GM12878 (cell line): ENCODE measurements around the gene DNAJB8. TPM values are rescaled to one million over a fixed set of nuclear protein-coding genes. Genes with fewer than 3 reads are reported as not detected.

Experiments
- ATAC-seq: fragments of 200-7000 bp; cut with Tn5 transposase; 3 replicates; pipeline ENCODE4 v1.9.1; 2020; ENCODE audit warnings: mild to moderate bottlenecking, moderate library complexity
- BruUV-seq: library from RNA; stranded (reverse); fragments of 400-500 nt; replicated peaks from 2 replicates; lab custom pipeline; 2021; lab: Mats Ljungman, UMichigan
- CTCF ChIA-PET: fragments of 300-600 bp; sonication (Branson Sonifier 250); formaldehyde crosslinking; extraction: SDS; loops from one replicate; lab custom pipeline; 2021; ENCODE audit warnings: inconsistent platforms; lab: Yijun Ruan, JAX
- POLR2A ChIA-PET: fragments of 350-600 bp; formaldehyde crosslinking; extraction: SDS; loops from one replicate; lab custom pipeline; 2021; ENCODE audit warnings: inconsistent platforms; lab: Charles Lee
- RAD21 ChIA-PET: fragments of 300-600 bp; sonication (Branson Sonifier 250); formaldehyde crosslinking; loops from one replicate; lab custom pipeline; 2023; ENCODE audit warnings: antibody characterized with exemption; ENCODE audit not compliant: unreplicated experiment; lab: Charles Lee
- SMC1A ChIA-PET: fragments of 300-600 bp; sonication (Branson Sonifier 250); formaldehyde crosslinking; loops from one replicate; lab custom pipeline; 2023; ENCODE audit not compliant: unreplicated experiment, uncharacterized antibody; lab: Charles Lee
- DNase-seq: peaks from one replicate; pipeline ENCODE4 v3.0.0-alpha.2; 2011; ENCODE audit warnings: low read depth, low spot score
- FAIRE-seq: peaks from 3 replicates; lab custom pipeline; 2011; peaks lifted over from hg19 to GRCh38; lab: Jason Lieb, UNC
- H2AFZ ChIP-seq: 2 replicates; pipeline ENCODE4 v1.6.0; 2011; ENCODE audit warnings: low read depth, low read length, control low read depth; ENCODE audit not compliant: control insufficient read depth
- H3K27ac ChIP-seq: 2 replicates; pipeline ENCODE4 v1.5.1; 2011; ENCODE audit warnings: control low read depth; ENCODE audit not compliant: control insufficient read depth, insufficient read depth
- H3K27me3 ChIP-seq, 2 experiments: replicated peaks in 1 of 2; 2 replicates each; pipeline versions ENCODE4 v1.6.0 to v1.6.1; 2011; ENCODE audit warnings: low read length in 1 of 2; ENCODE audit not compliant: control insufficient read depth in 2 of 2, insufficient read depth in 2 of 2
- H3K36me3 ChIP-seq, 2 experiments: 2 replicates each; pipeline ENCODE4 v1.5.1; 2011; ENCODE audit warnings: low read length in 1 of 2; ENCODE audit not compliant: control insufficient read depth in 2 of 2, insufficient read depth in 2 of 2
- H3K4me1 ChIP-seq: 2 replicates; pipeline ENCODE4 v1.6.1; 2011; ENCODE audit warnings: mild to moderate bottlenecking, low read length, moderate library complexity, mixed read lengths; ENCODE audit not compliant: control insufficient read depth, insufficient read depth
- H3K4me2 ChIP-seq: 2 replicates; pipeline ENCODE4 v1.6.0; 2011; ENCODE audit warnings: control low read depth; ENCODE audit not compliant: control insufficient read depth, insufficient read depth
- H3K4me3 ChIP-seq: fragments of 200-600 bp; sonication (generic); 2 replicates; pipeline ENCODE4 v1.5.1; 2016
- H3K79me2 ChIP-seq: 2 replicates; pipeline ENCODE4 v1.6.0; 2011; ENCODE audit warnings: low read length; ENCODE audit not compliant: control insufficient read depth, insufficient read depth
- H3K9ac ChIP-seq: 2 replicates; pipeline ENCODE4 v1.8.0; 2011; ENCODE audit warnings: low read length, control low read depth, mixed read lengths; ENCODE audit not compliant: control insufficient read depth, insufficient read depth
- H3K9me3 ChIP-seq: replicated peaks from 3 replicates; pipeline ENCODE4 v1.5.1; 2011; ENCODE audit warnings: mild to moderate bottlenecking, low read length; ENCODE audit not compliant: control insufficient read depth, insufficient read depth
- H4K20me1 ChIP-seq: 2 replicates; pipeline ENCODE4 v1.6.0; 2011; ENCODE audit not compliant: control insufficient read depth, insufficient read depth
- ATF7 ChIP-seq: fragments of 450-650 bp; IDR thresholded peaks from 2 replicates; pipeline ENCODE4 v1.6.1; 2016; ENCODE audit warnings: low read depth, mild to moderate bottlenecking
- GATAD2B ChIP-seq: fragments of 450-650 bp; conservative IDR thresholded peaks from 2 replicates; pipeline ENCODE4 v1.6.1; 2017; ENCODE audit warnings: low read depth, mild to moderate bottlenecking, moderate library complexity
- JUND ChIP-seq: IDR thresholded peaks from 2 replicates; pipeline ENCODE4 v1.6.1; 2012; ENCODE audit warnings: low read depth, mild to moderate bottlenecking, low read length, improper control_type of control experiment, moderate library complexity
- WGBS: methylation state at CpG from one replicate; pipeline ENCODE4 v1.1.6; 2016; ENCODE audit warnings: low lambda C conversion rate; ENCODE audit not compliant: insufficient replicate concordance, insufficient coverage; ENCODE audit errors: missing lambda C conversion rate; 5-methylcytosine and 5-hydroxymethylcytosine counted together
- in situ Hi-C: fragments of 300-500 bp; cut with MboI; formaldehyde crosslinking; loops from 9 replicates; pipeline ENCODE4 v1.14.3; 2018; ENCODE audit warnings: mixed read lengths
- intact Hi-C: fragments of 100-400 bp; cut with micrococcal nuclease; formaldehyde crosslinking; loops from one replicate; pipeline ENCODE4 v1.14.2; 2022; ENCODE audit not compliant: unreplicated experiment
- polyA plus RNA-seq, 11 experiments: library from polyadenylated mRNA; depleted of rRNA in 4 of 11; unstranded in 6 of 11; stranded (reverse) in 5 of 11; fragments of >200 nt; fragmentation: Nextera tagmentation in 4 of 11; fragmentation: Illumina TruSeq in 1 of 11; extraction: Ambion mirVana in 4 of 11; extraction: Trizol in 1 of 11; gene quantifications; 1 replicate in 1 of 11; 2 replicates in 10 of 11; pipeline versions ENCODE4 v1.2.1 to v1.2.3, GENCODE V29; 2011 to 2016; ENCODE audit warnings: inconsistent platforms in 2 of 11, missing spikeins in 2 of 11, low read depth in 1 of 11
- total RNA-seq, 4 experiments: library from RNA; depleted of rRNA in 3 of 4; stranded (reverse); fragments of >200 nt in 3 of 4; fragmentation: Illumina TruSeq in 1 of 4; extraction: Trizol in 1 of 4; gene quantifications; 2 replicates each; pipeline versions ENCODE4 v1.2.1 to v1.2.3, GENCODE V29; 2013 to 2021

Gene DNAJB8
- total and polyA plus RNA-seq, 10 of the 15 experiments (the other 5 are each of a cell fraction or from before 2014, with no cell fraction given): not detected

- H2AFZ ChIP-seq: no peak overlapping the region
- no peaks in the 10 kb centered on the region for H4K20me1 ChIP-seq
- H3K27me3 ChIP-seq: peaks cover 3 to 5% of the 10 kb centered on the region in 2 experiments; a peak in 3 of 4 replicates
- H3K9ac ChIP-seq: no peak overlapping the region
- ChIA-PET SMC1A (no interaction called here), CTCF (no interaction called here), POLR2A (no interaction called here), RAD21 (no interaction called here)
- ATAC-seq (no peak), DNase-seq (no peak), FAIRE-seq (no peak)
- WGBS: 60% methylated on average over 9 of the region's 9 CpGs
- no peaks in the 10 kb centered on the region for H3K36me3 ChIP-seq
- no TSS peak for BruUV-seq
- H3K4me2 ChIP-seq: no peak overlapping the region
- no peaks in the 10 kb centered on the region for H3K79me2 ChIP-seq
- H3K9me3 ChIP-seq: no peaks in the 10 kb centered on the region; the same call in 2 of the 3 replicates
- in situ Hi-C loops (no loop called here), intact Hi-C loops (no loop called here)
- H3K4me3 ChIP-seq: no peak overlapping the region
- no peak for TF ChIP-seq GATAD2B
- H3K27ac ChIP-seq: no peak overlapping the region
- peaks cover 12% of the 10 kb centered on the region for H3K4me1 ChIP-seq
These were observed 14.6 kb downstream of the DNAJB8 start for GRCh38 chr3:128452120-128452519.

GRCh38 chr3:128449111-128449638 is 17.5 kb downstream of the DNAJB8 start:
- ATAC-seq (no peak), DNase-seq (no peak), FAIRE-seq (no peak)
- no peaks in the 10 kb centered on the region; the same call in 2 of the 3 replicates for H3K9me3 ChIP-seq
- POLR2A ChIA-PET: no interaction called here
- H3K27ac ChIP-seq: no peak overlapping the region
- no peak overlapping the region for H3K9ac ChIP-seq
- intact Hi-C loops: no loop called here
- no peaks in the 10 kb centered on the region for H3K79me2 ChIP-seq
- CTCF ChIA-PET: no interaction called here
- no peaks in the 10 kb centered on the region for H3K36me3 ChIP-seq
- H3K4me1 ChIP-seq: peaks cover 12% of the 10 kb centered on the region
- in situ Hi-C loops: no loop called here
- TF ChIP-seq JUND: no peak
- TF ChIP-seq ATF7: peak; percentile 25; the same call in 1 of the 2 replicates
- no TSS peak for BruUV-seq
- H3K4me2 ChIP-seq: no peak overlapping the region
- no peak overlapping the region for H3K4me3 ChIP-seq
- SMC1A ChIA-PET: no interaction called here
- 51% methylated on average over 6 of the region's 6 CpGs for WGBS
- H2AFZ ChIP-seq: no peak overlapping the region
- RAD21 ChIA-PET: no interaction called here
- H4K20me1 ChIP-seq: no peaks in the 10 kb centered on the region
- peaks cover under 1 to 2% of the 10 kb centered on the region in 2 experiments; a peak in 2 of 4 replicates for H3K27me3 ChIP-seq
